HG02759 (cell line): ENCODE measurements around the gene TBL2.
"Not testable (repeated sequence)": the region's sequence is repeated elsewhere in the genome, so short reads cannot be mapped to it uniquely, and the experiment has no call there.

Source experiments
- ATAC-seq: cut with Tn5 transposase; IDR thresholded peaks from one replicate; pipeline ENCODE4 v1.9.1; 2021; ENCODE audit warnings: mild to moderate bottlenecking, moderate library complexity; ENCODE audit not compliant: unreplicated experiment

TBL2 gene

DNA sequence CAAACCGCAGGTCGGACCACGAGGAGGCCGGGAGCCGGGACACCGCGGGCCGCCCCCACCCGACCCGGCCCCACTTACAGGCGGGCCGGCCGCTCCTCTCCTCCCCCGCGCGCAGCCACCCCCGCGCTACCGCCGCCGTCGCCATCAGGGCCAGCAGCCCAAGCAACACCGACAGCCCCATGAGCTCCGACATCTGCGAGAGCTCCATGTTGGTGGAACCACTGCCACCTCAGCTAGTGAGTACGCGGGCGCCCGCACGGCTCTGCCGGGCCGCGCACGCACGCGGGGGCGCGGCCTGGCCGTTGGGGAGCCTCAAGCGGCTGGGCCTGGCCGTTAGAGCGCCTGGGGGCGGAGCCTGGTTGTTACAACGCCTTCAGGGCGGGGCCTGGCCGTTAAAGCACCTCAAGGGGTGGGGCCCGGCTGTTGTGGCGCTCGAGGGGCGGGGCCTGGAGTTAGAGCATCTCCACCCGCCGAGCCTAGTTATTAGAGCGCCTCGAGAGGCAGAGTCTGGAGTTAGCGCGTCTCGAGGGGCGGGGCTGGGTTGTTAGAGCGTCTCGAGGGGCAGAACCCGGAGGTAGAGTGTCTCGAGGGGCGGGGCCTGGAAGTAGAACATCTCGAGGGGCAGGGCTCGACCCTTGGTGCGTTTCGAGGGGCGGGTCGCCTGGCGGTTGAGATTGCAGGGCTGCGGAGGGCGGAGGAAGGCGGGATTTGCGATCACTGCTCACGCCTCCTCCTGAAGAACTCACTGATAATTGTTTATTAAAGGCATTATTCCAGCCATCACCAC lies at the start of gene TBL2:
TSS of gene TBL2 (minus strand) at position 238 of the 787 bp plus-strand sequence. CDS start at position 208, 30 bp downstream.
- ATAC-seq: peak; percentile 90

- no peak for ATAC-seq
Observed at GRCh38 chr7:73626814-73627213, 48.4 kb upstream of the TBL2 start.

GRCh38 chr7:73625276-73625675 lies 46.9 kb upstream of the TBL2 start:
- no peak for ATAC-seq

DNA sequence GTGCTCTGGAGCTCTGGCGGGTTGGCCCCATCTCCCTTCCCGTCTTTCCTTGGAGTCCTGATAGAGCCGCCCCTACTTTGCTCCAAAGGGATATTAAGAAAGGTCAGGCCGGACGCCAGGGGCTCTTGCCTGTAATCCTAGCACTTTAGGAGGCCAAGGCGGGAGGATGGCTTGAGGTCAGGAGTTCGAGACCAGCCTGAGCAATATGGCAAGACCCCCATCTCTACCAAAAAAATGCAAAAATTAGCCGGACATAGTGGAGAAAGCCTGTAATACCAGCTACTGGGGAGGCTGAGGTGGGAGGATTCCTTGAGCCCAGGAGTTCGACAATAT lies 46.3 kb upstream of the TBL2 start:
- no peak for ATAC-seq

DNA sequence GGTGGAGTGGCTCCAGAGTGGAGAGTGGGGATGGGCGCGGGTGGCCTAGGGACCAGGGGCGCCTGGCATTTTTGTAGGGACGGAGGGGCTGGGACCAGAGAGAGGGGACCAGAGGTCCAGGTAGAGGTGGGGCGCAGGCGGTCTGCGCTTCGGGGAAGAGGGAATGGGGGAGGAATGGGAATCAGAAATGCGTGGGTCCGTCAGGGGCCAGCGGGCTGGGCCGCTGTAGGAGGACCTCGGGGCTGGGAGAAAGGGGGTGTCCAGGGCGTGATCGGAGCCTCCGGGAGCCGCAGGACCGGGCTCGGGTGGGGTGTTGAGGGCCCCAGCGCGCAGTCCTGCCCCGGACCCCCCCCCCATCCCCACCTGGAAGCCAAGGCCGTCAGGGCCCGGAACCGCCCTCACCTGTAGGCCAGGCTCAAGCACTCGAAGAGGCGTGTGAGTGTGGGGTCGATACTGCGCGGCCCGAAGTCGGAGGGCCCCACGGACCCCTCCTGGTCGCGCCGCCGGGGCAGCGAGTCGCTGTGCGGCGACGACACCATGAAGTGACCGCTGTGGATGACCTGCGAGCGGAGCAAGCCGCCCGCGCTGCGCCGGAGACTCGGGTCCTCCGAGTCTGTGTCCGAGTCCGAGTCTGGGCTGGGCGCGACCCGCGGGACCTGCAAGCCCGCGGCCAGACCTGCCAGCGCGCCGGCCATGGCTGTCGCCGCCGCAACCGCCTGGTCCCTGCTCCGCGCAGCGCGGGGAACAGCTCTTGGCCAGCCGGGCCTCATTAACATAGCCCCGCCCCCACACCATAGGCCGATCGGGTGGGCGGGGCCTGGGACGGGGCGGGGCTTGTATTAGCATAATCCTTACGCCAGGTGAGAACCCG lies 45.7 kb upstream of the TBL2 start, which contains the start of gene MLXIPL:
TSS of gene MLXIPL (minus strand) at position 725 of the 871 bp plus-strand sequence. CDS start at position 695, 30 bp downstream.
- ATAC-seq: no peak

- no peak for ATAC-seq
Observed at GRCh38 chr7:73622909-73623797, 44.8 kb upstream of the TBL2 start.

- no peak for ATAC-seq
Observed at GRCh38 chr7:73622527-73622908, 44.1 kb upstream of the TBL2 start.

- no peak for ATAC-seq
Observed at GRCh38 chr7:73621168-73622063, 43.0 kb upstream of the TBL2 start.

- ATAC-seq: not testable (repeated sequence)
Observed at GRCh38 chr7:73619394-73619793, 41.0 kb upstream of the TBL2 start.

GRCh38 chr7:73618538-73618937 lies 40.2 kb upstream of the TBL2 start:
- no peak for ATAC-seq

DNA sequence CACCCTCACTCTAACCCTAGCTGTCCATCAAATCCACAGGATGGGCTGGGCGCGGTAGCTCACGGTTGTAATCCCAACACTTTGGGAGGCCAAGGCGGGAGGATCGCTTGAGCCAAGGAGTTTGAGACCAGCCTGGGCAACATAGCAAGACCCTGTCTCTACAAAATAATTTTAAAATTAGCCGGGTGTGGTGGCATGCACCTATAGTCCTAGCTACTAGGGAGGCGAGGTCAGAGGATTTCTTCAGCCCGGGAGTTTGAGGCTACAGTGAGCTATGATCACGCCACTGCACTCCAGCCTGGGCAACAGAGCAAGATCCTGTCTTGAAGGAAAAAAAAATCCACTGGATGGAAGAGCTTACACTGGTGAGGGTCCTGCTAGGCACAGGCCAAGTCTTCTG lies 39.1 kb upstream of the TBL2 start:
- not testable (repeated sequence) for ATAC-seq

GRCh38 chr7:73615886-73616285 lies 37.5 kb upstream of the TBL2 start:
- no peak for ATAC-seq

- not testable (repeated sequence) for ATAC-seq
Observed at GRCh38 chr7:73614937-73615336, 36.6 kb upstream of the TBL2 start.

GRCh38 chr7:73613954-73614735 lies 35.8 kb upstream of the TBL2 start:
- no peak for ATAC-seq

- no peak for ATAC-seq
Observed at GRCh38 chr7:73612598-73613269, 34.4 kb upstream of the TBL2 start.

DNA sequence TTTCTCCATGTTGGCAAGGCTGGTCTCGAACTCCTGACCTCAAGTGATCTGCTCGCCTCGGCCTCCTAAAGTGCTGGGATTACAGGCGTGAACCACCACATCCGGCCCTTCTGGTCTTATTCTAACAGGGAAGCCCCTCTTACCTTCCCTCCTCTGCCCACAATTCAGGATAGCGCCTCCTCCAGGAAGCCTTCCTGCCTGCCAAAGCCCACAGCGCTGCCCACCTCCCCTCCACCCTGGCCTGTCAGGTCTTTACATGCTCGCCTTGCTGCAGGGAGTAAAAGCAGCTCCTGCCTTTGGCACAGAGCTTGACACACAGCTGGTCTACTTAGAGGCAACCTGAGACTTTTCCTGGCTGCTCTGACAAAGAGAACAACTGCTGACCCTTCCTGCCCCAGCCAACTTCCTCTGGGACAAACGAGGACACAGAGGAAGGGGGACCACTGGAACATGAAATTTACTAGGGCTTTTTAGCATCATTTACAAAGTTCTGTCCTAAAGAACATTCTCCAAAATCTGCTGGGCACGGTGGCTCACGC lies 32.7 kb upstream of the TBL2 start:
- no peak for ATAC-seq

DNA sequence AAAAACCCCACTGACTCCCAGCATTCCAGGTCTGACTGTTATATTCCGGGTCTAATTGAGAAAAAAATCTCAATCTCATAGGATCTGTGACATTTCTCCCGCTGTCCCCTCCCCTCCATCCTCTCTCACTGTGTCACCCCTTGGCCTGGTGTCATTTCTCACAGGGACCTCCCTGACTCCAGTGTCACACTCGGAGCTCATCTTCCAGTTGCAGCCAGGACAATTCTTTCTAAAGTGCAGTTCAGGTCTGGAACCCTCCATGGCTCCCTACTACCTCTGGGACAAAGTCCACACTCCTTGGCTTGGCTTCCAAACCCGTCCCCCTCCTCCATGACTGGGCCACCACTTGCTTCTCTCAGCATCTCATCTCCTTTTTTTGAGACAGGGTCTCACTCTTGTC lies 31.7 kb upstream of the TBL2 start:
- no peak for ATAC-seq

DNA sequence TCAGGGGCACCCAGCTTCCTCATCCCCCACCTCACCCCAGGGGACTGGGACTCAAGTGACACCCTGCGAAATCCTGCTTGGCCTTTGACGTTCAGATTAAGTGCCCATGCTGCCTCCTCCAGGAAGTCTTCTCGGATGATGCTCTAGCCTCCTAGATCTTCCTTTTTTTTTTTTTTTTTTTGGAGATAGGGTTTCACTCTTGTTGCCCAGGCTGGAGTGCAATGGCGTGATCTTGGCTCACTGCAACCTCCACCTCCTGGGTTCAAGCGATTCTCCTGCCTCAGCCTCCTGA lies 29.3 kb upstream of the TBL2 start:
- ATAC-seq: not testable (repeated sequence)
